ENCODE results near the gene ANXA7.

Gene ANXA7

DNA sequence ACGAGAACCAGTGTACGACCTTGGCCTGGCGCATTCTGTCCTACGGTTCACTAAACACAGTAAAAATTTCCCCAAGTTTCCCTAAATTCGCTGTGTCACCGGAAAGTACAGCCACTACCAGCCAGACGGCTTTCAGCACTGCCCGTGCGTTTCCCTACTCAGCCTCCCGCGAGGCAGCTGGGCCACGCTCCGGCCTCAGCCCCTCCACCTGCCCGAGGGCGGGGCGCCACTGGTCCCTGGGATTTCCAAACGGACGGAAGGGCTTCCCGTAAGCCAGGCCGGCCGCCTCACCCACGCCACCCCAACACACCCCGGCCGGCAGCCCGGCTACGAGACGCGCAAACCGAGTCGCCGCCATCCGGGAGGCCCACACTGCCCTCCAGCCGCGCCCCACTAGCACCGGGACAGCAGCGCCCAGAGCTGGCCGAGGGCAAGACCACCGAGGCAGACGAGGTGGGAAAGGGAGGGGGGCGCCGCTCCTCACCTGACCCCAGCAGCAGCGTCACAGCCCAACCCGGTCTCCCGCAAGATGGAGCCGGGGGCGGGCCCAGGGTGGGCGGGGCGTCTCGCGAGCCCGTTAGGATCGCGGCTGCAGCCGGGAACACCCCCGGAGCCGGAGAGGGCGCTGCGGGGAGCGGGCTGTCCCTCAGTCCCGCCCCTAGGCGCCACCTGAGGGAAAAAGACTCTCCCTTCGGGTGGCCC is at the start of gene ANXA7:
TSS of gene ANXA7 (minus strand) at position 531 of the 702 bp plus-strand sequence. CDS start 13,202 bp downstream, outside the sequence.
- DNase-seq = peak; percentile 84

DNA sequence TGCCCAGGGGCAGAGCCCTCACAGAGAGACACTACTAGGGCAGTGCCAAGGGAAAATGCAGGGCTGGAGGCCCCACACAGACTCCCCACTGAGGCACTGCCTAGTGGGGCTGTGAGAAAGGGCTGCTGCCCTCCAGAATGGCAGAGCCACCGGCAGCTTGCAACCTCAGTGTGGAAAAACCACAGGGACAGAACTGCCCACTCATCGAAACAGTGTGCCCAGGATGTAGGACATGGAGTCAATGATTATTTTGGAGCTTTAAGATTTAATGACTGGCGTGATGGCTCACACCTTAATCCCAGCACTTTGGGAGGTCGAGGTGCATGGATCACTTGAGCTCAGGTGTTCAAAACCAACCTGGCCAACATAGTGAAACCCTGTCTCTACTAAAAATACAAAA is 47.0 kb upstream of the ANXA7 start:
- no peak for DNase-seq

DNA sequence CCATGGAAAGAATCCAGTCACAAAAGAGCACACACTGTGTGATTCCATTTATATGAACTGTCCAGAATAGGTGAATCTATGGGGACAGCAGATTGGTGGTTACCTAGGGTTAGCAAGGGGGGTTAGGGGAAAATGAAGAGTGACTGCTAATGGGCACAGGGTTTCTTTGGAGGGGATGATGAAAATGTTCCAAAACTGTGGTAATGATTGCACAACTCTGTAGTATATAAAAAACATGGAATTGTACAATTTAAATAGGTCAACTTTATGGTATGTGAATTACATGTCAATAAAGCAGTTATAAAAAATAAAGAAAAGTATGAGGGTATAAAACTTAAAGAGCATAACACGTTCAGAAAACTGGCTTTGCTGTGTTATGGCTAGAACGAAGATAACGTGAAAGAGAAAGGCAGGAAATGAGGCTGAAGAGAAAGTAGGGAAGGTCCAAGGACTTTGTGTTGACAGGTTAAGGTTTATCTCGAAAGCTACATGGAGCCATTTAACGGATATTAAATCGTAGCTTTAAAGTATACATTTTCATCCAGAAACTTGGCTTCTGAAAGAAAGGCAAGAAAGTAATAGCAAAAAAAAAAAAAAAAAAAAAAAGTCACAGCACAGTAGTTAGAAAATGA is 45.9 kb upstream of the ANXA7 start:
- DNase-seq = peak; percentile 11

DNA sequence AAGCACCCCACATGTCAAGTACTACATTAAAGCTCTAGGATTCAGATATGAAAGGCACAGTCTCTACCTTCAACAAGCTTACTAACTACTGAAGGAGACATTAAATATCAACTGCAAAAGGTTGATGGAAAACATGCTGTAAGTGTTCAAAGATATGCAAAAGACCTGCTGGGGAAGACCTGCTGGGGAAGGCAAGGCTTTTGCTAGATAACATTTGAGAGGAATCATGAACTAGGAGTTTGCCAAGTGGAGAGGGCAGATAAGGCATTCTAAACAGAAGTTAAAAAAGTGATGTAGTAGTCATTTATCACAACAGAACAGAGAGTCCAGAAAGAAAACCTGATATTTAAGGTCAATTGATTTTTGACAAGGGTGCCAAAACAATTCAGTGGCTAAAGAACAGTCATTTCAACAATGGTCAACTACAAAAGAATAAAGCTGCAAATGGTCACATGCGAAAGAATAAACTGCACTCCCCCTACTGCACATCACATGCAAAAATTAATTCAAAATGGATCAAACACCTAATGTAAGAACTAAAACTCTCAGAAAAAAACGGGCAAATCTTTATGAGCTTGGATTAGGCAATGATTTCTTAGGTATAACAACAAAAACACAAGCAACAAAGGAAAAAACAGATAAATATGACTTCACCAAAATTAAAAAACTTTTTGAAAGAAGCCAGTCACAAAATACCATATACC is 42.5 kb upstream of the ANXA7 start:
- no peak for DNase-seq

DNA sequence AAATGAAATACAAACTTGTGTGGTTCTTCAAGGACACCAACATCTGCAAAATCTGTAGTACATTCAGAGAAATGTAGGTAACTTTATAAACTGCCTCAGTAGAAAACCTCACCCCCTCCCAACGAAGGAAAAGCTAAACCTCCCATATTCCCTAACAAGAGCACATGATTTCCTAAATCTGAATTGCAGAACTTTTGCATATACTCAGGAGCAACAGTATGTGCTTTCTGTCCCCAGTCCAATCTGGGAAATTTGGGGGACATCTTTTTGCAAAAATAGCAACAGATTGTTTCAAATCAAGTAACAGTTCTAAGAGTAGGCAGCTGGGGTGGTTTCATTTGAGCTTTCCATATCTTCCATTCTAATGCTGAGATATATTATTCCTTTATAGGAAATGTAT is 35.3 kb upstream of the ANXA7 start:
- no peak for DNase-seq

DNA sequence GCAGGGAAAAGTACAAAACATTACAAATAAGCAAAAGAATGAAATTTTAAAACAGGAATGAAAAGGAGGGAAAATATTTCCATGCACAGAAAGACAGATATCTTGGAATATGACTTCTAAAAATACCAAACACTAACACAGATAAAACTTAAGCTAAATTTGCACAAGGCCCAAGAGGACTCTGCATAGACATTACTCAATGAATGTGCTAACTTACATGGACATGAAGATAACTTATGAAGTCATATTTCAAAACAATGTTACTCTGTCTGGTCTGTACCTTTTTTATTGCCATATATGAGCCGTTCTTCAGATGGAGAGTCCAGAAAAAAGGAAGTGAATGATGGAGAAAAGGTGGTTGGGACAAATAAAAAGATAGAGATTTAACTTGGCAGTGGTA is 34.5 kb upstream of the ANXA7 start:
- no peak for DNase-seq

DNA sequence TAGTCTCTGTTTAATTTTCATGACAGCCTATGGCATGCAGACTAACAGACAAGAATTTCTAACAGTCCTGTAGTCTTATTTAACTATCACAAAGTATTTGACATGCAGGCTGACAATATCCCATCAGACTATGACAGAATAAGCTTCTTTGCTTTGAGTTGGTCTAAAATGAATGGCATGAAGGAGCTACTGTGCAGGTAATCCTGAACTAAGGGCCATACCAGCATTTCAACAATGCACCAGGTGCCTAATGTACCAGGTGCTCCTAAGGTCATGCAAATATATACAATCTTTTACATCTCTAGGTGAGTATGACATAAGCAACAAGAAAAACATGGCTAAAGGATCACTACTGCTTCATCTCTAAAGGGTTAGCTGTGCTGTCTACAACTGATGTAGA is 33.1 kb upstream of the ANXA7 start:
- no peak for DNase-seq

DNA sequence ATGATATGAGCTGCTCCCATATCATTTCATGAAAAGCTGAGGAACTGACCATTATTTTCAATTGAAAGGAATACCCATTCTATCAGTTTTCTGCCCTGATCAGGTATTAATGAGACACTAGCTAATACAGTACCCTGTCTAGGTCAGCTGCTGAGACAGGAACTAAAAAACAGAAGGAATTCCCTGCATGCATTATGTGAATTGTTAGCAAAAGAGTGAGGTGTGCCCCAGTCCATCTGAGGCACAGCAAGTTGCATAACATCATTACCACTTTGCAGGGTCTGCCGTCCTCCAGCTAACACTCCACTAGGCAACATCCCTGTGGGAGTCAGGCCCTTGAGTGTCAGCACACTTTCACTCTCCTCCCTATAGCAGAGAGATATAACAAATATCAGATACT is 30.6 kb upstream of the ANXA7 start:
- no peak for DNase-seq

DNA sequence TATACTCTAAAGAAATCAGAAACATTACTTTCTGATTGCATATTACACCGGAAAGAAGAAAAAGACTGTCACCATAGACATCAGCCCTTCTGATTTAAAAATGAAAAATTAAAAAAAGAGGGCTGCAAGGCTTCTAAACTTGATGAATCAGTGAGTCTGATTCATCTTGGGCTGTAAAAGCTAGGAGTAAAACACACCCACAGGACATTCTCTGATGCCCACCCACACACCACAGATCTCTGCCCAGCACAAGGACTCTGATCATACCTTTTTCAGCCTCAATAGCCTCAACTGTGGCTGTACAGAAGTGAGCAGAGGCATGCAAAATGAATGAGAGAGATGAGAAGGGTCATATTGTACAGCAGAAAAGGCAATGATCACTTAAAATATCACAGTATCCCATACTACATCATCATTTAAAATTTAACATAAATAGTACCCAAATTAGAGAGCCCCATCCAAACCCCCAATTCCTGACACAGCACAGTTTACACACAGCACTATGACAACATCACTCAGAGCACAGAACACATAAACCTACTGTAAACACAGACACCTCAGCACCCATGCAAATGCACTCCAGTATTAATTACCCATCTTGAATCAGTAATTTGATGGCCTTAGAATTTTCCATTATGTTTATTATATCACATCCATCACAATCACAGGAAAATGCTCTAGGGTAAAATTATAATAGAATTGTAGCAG is 25.9 kb upstream of the ANXA7 start:
- peak; percentile 69 for DNase-seq

DNA sequence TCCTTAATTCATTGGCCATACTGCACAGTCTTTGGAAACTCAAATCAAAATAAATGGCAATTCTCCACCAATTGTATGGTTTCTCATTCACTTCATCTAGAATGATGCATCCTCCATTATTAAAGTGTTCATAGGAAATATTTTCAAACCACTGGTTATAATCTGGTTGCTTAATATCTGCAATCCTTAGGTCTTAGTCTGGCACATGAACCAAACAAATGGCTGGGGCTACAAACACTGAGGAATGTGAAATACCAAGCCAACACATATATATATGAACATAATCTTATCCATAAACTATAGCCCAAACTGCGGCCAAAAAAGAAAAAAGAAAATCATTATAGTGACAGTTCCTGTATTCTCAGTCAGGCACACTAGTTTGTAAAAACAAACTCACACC is 25.2 kb upstream of the ANXA7 start:
- DNase-seq = peak; percentile 54

DNA sequence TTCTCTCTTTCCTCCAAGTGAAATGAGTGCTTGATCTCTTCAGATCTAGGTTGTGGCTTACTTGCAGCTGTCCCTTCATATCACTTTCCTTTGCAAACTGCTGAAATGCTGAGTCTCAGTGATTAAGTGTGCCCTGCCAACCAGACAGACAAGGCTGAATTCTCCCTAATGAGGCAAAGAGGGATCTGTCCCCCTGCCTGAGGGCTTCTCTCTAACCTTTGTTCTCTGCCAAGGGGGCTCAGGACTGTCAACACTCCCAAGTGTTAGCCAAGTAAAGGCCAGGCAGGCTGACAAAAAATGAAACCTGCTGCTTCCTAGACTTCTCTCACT is 19.6 kb upstream of the ANXA7 start, which contains the start of gene MSS51:
TSS of gene MSS51 (minus strand) at position 24 of the 330 bp plus-strand sequence. CDS start 5,277 bp downstream, outside the sequence.
- no peak for DNase-seq

DNA sequence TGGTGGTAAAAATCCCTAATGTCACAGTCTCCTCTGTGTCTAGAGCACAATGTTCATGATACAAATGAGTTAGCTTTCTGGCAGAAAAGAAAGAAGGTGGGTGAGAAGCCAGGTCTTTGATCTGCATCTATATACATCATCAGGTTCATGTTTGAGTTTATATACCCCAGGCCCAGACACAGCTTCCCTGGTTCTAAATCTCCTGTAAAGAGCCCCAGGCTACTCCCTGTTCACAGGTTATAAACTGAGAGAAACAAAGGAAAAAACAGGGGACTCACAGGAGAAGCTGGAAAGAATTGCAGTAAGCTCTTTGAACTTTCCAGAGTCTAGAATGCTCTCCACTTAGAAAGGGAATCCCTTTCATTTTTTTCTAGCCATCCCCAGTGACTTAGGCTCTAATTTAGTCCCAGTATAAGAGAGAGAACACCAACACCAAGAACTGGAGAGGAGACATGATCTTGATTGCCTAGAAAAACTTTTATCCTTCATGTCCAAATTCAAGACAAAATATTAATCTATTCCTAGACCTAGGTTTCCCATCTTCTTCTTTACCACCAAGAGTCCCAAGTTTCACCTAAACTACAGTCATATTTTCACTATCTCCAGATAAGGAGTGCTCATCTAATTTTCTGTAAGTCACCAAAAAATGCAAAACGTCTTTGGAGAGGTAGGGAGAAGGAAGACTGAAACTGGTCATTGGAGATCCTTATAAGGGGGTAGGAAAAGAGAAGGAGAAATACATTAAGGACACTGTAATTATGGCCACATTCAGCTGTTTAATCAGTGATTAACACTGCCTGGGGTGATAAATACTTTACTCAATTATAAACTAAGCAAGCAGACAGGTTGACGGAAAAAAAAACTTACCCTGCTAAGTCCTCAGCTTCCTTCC is 19.0 kb upstream of the ANXA7 start:
- DNase-seq = no peak

DNA sequence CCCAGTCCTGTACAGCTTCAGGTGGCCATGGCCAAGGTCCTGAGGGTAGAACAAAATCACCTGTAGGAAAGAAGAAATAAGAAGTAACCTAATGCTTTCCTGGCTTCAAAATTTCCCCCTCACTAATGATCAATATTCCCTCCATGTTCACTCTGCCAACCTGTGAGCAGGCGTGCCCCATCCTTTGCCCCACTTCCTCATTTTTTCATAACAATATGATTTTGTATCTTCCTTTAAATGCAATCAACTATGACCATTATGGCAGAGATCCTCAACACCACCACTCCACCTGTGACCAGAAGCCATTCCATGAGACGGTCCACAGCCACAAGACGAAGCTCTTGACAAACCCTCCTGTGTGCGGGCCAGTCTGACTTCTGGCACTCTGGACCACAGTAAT is 12.5 kb upstream of the ANXA7 start:
- no peak for DNase-seq

DNA sequence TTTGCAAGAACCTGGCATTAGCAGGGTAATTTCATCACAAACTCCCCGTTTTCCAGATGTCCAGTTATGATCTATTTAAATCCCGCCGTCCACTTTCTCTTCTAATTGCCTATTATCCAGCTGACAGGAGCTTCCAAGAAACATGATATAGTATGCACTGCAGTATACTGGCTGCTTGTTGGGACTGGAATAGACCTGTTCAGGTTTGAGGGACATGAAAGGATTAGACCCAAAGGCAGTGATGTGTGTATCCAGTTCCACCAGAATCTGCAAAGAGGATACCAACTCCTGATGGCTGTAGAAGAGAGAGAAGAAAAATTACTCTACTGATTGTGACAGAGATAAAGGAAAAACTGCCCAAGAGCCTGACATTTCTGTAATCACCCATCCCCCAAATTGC is 10.6 kb upstream of the ANXA7 start:
- DNase-seq = no peak

DNA sequence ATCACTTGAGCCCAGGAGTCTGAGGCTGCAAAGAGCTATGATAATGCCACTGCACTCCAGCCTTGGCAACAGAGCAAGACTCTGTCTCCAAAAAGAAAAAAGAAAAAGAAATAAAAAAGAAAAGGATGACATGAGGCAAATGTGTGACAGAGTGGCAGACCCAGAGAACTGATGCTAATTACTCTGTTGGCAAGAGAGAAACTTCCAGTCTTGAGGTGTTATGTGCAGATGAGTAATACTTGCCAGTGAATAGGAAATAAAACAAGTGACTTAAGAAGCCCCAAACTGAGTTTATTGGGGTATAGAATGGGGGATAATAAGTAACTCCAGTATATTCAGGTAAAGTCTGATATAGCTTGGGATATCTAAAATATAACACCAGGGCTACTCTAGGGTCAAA is 9.5 kb upstream of the ANXA7 start:
- no peak for DNase-seq

DNA sequence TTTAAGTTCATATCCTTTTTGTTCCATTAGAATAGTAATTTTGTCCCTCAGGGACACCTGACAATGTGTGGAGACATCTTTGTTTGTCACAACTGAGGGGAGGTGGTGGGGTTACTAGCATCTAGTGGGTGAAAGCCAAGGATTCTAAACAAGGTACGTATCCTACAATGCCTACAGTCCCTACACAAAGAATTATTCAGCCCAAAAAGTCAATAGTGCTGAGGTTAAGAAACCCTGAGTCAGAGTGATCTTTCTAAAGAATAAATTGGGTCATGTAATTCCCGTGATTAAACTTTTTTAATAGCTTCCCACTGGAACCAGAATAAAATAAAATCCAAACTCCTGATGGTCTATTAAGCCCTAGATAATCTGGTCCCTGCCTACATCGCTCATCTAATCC is 2.7 kb upstream of the ANXA7 start:
- DNase-seq = no peak

DNA sequence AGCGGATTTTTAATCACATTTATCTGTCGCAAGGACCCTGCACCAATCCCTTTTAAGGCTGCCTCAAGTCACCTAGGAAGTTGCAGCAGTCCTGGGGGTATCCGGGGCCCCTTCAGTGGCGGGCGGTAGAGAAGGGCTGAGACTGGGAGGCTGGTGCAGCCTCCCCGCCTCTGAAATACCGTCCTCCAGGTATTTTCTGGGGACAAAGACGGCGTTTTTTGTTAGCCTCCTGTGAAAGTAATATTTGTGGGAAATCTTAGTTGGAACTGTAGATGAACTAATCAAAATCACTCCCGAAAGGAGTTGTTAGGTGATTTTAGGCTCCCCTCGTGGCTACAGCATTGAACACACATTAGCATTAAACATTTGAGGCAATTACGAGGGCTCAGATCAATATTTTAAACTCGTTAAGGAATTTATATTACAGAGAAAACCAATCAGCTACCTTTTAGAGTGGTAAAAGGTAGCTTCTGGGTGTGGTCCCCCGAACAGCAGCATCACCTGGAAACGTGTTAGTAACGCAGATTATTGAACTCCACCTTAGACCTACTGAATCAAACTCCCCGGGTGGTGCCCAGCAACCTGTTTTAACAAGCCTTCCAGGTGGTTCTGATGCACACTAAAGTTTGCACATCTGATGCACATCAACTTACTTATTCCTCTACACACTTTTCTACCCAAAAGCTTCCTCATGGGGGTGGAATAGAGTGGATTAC is 530 bp upstream of the ANXA7 start:
- DNase-seq = no peak

DNA sequence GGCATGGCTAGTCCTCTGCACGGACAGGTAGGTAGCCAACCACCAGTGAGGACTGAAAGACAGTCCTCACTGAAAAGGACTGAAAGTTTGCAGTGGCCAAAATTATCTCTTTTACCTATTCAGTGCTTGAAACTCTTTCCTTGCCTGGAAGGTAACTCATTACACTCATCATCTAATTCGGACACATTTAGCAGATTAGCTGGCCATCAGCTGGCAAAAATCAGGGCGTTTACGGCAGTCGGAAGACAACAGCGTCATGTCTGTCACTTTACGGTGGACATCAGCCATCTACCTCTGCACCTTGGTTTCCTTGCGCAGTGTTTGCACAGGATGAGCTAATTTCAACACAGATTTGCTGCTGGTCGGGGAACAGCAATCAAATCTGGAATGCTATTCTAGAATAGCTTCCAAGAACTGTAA is 740 bp downstream of the ANXA7 start:
- peak; percentile 34 for DNase-seq

DNA sequence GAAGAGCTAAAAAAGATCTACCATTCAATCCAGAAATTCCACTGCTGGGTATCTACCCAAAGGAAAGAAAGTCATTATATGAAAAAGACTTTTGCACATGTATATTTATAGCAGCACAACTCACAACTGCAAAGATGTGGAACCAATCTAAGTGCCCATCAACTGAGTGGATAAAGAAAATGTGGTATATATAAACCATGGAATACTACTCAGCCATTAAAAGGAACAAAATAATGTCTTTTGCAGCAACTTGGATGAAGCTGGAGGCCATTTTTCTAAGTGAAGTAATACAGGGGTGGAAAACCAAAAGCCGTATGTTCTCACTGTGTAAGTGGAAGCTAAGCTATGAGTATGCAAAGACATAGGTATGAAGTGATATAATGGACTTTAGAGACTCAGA is 3.0 kb downstream of the ANXA7 start:
- DNase-seq = no peak

DNA sequence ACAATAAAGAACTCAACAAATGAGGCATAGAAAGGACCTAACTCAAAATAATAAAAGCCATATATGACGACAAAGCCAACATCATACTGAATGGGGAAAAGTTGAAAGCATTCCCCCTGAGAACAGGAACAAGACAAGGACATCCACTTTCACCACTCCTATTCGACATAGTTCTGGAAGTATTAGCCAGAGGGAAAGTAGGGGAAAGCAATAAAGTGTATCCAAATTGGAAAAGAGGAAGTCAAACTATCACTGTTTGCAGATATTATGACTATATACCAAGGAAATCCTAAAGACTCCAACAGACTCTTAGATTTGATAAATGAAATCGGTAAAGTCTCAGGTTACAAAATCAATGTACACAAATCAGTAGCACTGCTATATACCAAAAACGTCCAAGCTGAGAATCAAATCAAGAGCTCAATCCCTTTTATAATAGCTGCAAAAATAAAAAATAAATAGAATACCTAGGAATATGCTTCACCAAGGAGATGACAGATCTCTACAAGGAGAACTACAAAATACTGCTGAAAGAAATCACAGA is 4.8 kb downstream of the ANXA7 start:
- no peak for DNase-seq

DNA sequence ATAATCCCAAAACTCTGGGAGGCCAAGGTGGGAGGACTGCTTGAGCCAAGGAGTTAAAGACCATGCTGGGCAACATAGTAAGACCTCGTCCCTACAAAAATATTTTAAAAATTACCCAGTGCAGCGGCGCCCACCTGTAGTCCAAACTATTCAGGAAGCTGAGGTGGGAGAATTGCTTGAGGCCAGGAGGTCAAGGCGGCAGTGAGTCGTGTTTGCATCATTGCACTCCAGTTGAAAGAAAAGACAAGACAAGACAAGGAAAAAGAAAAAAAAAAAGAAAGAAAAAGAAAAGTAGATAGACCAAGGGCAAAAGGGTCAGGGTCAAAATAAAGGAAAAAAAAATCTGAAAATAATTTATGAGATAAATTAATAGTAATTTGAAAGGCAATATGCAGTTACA is 5.8 kb downstream of the ANXA7 start:
- no peak for DNase-seq

DNA sequence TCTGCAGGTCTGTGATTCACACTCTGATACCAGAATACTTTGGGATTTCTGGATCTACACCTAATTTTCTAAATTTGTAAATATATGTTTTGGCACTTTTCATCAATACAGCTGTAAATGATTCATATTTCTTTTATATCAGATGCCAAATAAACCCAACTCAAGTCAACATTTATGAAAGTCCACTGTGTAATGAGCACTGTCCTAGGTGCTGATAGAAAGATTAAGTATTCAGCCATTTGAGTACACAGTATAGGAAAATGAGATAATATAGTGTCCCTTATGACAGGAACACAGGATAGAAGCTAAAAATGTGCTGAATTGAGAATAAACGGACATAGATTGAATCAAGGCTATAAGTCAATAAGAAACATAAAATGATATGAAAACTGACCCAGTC is 6.4 kb downstream of the ANXA7 start:
- DNase-seq = no peak
